GM19438 (cell line): ENCODE results near the gene BLVRB.
"Not testable (repeated sequence)": the region's sequence is repeated elsewhere in the genome, so short reads cannot be mapped to it uniquely, and the experiment has no call there.

Source experiments
- ATAC-seq: cut with Tn5 transposase; IDR thresholded peaks from one replicate; pipeline ENCODE4 v1.9.1; 2021; ENCODE audit warnings: low read depth; ENCODE audit not compliant: unreplicated experiment

The BLVRB gene

DNA sequence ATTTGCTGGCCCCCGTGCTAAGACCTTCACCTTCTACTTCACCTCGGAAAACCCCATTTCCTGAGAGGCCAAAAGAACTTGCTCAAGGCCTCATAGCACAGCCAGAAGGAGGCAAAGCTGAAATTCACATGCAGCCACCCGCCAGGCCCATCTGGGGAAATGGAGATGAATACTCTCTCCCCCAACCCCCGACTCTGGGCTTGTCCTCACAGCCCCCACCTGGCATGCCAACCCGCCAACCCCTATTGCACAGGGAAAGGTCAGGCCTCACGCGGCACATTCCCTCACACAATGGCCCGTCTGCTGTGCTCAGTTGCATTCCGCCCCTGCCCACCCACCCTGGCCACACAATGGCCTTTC lies 55.5 kb downstream of the BLVRB start:
- no peak for ATAC-seq

DNA sequence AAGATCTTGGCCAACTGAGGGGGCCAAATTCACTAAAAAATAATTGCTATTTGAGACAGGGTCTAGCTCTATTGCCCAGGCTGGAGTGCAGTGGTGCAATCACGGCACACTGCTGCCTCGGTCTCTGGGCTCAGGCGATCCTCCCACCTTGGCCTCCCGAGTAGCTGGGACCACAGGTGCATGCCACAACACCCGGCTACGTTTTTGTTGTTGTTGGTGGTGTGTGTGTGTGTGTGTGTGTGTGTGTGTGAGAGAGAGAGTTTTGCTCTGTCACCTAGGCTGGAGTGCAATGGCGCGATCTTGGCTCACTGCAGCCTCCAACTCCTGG lies 57.0 kb downstream of the BLVRB start:
- ATAC-seq, result not testable (repeated sequence)

DNA sequence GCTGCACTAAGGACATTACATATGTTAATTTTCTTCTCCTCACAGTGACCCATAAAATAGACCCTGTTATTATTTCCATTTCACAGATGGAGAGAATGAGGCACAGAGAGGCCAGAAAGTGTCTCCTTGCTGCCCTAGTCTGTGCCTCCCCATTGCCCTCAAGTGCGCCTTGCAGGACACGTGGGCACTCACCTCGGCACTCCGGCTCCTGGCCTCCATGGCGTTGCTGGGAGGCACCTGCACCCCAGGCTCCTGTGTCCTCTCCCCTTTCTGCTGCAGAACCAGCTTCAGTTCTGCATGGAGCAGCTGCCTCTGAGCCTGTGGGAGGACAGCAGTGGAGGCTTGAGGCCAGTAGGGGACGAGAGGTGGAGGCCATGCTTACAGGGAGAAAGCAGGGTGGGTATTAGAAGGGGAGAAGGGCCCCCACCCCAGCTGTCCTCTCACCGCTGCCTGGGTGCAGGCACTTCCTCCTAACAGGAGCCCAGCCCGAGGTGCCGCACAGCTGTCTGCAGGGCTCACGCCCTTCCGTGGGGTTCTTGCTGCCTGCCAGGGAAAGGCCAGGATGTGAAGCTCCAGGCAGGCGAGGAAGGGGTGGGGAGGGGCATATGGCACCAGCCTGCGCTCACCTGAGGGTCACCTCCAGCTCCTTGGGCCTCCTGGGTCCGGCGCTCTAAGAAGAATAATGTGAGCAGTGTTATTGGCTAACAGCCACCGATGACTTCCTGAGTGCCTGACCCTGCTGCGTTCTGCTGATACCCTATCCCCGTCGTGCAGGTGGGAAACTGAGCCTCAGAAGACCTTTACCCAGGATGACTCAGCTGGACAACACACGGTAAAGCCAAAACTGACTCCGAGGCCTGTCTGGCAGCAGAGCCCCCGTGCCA lies 57.6 kb downstream of the BLVRB start:
- no peak for ATAC-seq

- ATAC-seq, result peak; percentile 52
Observed at GRCh38 chr19:40403262-40403984, 62.1 kb downstream of the BLVRB start.

DNA sequence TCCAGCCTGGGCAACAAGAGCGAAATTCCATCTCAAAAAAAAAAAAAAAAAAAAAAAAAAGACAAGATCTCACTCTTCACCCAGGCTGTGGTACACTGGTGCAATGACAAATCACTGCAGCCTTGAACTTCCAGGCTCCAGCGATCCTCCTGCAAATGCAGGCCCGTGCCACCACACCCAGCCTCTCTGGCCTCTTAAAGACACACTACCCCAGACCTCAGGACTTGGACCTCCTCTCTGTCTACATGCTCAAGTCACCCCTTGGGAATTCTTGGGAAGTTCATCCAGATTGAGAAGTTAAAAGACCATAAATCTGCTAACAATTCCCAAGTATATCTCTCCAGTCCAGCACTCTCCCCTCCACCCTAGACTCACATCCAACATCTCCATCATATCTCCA lies 65.0 kb downstream of the BLVRB start:
- no peak for ATAC-seq

DNA sequence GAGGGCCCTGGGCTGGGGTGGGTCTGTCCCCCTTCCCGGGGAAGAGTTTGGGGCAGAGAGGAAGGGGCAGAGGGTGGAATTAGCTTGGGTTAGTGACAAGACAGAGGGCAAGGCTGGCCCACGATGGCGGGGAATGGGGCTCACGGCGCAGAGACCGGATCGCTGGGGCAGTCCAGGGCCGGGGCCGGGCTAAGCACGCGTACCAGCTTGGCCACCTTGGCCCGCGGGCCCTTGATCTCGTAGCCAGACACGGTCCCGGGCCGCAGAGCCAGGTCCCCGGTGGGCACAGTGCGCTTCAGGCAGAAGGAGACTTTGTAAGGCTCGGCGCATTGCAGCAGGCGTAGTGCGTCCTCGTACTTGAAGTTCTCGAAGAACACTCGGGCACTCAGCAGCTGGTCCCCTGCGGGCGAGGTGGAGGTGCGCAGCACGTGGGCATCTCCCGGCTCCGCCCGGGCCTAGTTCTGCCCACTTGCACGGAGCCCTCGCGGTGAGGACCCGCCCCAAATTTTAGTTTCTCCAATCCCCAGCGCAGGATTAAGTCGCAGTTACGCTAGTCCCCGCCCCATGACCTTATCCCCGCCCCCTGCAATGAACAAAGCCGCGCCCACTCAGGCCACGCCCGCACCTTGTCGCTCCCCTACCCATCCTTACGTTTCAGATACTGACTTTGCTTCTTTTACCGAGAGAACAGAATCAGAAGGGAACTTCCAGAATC lies 67.0 kb downstream of the BLVRB start:
- ATAC-seq, result no peak
